Measurements from ENCODE around the gene CRYBG3.

The CRYBG3 gene

GRCh38 chr3:97975466-97975865 lies 153.7 kb downstream of the CRYBG3 start:
- DNase-seq: no peak

DNA sequence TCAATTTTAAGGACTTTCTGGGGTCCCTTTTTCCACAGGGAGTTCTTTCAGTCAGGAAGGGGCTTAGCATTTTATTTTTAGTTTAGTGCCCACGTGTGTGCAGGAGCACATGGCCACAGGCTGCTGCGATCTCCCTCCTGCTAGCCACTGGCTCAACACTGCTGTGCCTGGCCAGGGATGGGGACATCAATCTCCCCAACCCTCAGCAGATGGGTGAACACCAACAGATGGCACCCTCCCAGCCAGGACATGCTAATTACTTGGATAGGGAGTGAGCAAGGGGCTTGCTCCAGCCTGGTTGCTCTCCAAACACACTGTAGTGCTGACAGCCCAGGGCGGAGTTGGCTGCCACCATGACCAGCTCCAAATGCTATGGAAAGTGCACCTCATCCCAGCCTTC lies 157.8 kb downstream of the CRYBG3 start:
- no peak for DNase-seq

- DNase-seq: no peak
Observed at GRCh38 chr3:97981886-97982285, 160.1 kb downstream of the CRYBG3 start.

- DNase-seq: no peak
Observed at GRCh38 chr3:97983933-97984491, 162.2 kb downstream of the CRYBG3 start.

- DNase-seq: no peak
Observed at GRCh38 chr3:97987306-97987705, 165.5 kb downstream of the CRYBG3 start.

GRCh38 chr3:97988784-97989568 lies 167.2 kb downstream of the CRYBG3 start:
- no peak for DNase-seq

DNA sequence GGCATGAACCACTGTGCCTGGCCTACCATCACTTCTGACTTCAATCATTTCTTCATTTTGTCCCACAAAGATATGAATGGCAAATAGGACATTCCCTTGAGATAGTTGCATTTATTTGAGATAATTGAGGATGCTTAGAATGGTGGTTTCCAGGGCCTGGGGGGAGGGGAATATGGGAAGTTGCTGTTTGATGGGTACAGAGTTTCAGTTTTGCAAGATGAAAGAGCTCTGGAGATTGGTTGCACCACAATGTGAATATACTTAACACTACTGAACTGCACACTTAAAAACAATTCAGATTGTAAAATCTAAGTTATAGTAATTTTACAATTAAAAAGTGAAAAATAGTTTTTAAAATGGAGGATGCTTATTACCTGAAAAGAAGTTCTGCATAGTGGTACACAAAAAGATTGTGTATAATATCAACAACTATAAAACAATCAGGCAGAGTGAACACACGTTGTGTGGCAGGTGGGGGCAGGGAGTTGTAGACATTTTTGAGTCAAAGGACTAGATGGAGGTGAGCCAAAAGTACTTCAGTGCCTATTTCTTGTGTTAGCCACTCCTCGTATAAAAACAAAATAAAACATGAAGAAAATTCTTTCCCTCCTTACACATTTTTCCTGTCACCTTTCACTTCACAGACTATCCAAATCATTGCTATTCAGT lies 168.9 kb downstream of the CRYBG3 start:
- no peak for DNase-seq

GRCh38 chr3:97991293-97991682 lies 169.5 kb downstream of the CRYBG3 start:
- no peak for DNase-seq

- no peak for DNase-seq
Observed at GRCh38 chr3:97992547-97993173, 170.8 kb downstream of the CRYBG3 start.

DNA sequence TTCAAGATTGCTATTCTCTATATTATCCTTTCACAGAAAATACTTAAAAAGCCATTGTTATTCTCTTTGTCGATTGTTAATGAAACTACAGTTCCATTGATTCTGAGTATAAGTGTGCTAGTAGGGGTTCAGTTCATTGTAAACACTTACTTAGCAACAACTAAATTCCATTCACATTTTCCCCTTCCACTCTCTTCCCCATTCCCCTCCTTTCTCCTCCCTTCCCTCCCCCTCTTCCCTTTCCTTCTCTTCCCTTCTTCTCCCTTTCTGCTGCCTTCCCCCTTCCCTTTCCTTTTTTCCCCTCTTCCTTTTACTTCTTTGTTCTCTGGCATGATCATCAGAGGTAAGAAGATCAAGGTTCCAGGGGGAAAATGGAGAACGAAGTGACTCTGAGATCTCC lies 171.7 kb downstream of the CRYBG3 start:
- no peak for DNase-seq

GRCh38 chr3:97994328-97994945 lies 172.6 kb downstream of the CRYBG3 start:
- no peak for DNase-seq
